G401.6 (cell line): ENCODE measurements around the gene SLC5A10.

Source experiments
- FAIRE-seq: peaks from 2 replicates; lab custom pipeline; 2012; peaks lifted over from hg19 to GRCh38; lab: Jason Lieb, UNC

Gene SLC5A10

GRCh38 chr17:19003543-19004420 lies 51.8 kb downstream of the SLC5A10 start:
- no peak for FAIRE-seq

DNA sequence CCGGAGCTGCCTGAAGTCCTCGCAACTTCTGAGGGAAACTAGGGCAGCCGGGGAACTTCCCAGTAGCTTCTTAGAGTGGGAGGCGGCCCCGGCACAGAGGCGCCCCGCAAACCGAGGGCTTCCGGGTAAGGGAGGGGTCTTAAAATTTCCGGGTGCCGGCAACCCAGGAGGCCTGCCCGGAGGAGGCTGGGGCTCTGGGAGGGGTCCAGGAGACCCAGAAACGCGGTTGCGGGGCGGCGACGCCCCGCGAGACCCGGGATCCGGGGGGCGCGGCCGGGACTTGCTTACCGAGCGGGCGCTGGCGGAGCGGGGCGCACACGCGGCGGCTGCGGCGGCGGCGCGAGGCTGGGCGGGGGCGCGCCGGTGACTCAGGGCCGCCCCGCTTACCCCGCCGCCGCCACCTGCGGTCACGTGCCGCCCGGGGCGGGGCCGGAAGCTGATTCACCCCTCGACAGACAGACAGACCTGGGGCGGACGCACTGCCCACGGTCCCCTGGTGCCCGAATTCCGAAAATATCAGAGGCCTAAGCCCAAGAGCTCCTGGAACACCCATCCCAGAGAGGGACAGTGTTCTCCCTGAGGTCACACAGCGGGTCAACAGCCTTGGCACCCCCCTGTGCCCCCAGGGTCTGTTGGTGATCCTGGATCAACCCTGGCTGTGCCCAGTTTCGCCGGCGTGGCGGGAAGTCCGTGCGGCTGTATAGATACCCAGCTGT lies 52.6 kb downstream of the SLC5A10 start, which contains the start of gene FAM83G:
Gene FAM83G, minus strand, starts transcription at position 344 of the 716 bp plus-strand sequence. CDS start 723 bp downstream, outside the sequence.
- no peak for FAIRE-seq

GRCh38 chr17:19005137-19005773 lies 53.3 kb downstream of the SLC5A10 start:
- no peak for FAIRE-seq

DNA sequence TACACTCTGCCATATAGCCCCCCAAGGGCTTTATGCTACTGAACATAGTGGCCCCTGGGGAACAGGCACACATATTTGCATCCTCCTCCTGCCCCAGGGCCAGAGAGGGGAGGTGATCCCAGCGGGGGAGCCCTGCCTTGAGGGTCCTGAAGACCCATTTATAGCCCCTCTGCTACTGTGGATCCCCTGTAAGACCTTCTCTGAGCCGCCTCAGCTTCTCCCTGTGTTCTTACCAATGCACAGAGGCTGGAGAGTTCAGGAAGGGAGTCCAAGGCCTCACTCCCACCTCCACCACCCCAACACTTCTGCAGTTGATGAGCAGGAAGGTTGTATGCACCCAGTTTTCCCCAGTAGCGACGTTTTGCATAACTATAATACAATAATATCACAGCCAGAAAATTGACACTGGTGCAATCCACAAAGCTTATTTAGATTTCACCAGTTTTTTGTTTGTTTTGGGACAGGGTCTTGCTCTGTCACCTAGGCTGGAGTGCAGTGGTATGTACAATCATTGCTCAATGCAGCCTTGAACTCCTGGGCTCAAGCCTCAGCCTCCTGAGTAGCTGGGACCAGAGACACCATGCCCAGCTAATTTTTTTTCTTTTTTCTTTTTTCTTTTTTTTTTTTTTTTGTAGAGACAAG lies 53.9 kb downstream of the SLC5A10 start:
- FAIRE-seq, result no peak

GRCh38 chr17:19006698-19007097 lies 54.7 kb downstream of the SLC5A10 start:
- FAIRE-seq, result no peak

DNA sequence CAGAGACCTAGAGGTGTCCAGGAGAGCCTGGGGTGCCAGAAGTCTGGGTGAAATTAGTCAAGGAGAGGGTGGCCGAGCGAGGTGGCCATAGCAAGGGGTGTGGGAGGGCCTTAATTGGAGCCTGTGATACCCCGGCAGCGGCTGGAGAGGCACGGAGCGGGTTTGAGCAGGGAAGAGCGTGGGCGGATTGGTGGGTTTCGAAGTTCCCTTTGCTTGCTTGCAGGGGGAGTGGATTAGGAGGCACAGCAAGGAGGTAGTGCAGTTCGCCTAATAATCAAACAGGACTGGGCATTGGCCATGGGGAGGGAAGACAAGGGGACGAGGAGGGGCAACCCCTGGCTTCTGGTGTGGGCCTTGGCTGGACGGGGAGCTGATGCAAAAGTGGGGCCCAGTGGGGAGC lies 58.0 kb downstream of the SLC5A10 start:
- no peak for FAIRE-seq

DNA sequence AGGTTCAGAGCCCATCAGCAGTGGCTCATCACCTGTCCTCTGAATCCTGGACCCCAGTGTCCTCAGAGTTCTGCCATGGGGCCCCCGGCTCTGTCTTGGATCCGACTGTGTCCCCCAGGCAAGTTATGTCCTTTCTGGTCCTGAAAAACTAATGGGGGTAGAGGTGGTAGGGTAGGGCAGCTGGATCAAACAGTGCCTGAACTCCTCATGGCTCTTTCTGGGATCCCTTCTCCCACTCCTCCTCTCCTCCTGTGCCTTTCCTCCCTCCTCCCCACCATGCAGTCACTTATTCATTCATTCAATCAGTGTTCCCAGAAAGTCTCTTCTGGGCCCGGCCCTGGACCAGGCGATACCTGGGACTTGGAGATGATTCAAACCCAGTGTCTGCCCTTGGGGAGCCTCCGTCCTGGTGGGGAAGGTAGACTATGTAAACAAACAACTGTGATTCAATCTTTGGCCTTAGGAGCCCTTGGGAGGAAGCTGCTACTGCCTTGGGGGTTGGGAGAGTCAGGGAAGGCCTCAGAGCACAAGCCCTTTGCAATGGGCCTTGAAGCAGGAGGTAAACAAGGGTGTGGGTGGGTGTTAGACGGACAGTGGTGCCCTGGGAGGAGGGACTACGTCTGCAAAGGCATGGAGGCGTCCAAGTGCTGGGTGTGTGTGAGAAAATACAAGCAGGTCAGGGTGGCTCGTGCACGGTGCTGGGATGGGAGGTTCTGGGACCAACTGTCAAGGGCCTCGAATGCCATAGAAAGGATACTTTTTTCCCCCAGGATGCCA lies 59.0 kb downstream of the SLC5A10 start:
- FAIRE-seq, result no peak

GRCh38 chr17:19011581-19011980 lies 59.6 kb downstream of the SLC5A10 start:
- FAIRE-seq, result no peak

GRCh38 chr17:19012171-19013080 lies 60.5 kb downstream of the SLC5A10 start:
- FAIRE-seq, result no peak

DNA sequence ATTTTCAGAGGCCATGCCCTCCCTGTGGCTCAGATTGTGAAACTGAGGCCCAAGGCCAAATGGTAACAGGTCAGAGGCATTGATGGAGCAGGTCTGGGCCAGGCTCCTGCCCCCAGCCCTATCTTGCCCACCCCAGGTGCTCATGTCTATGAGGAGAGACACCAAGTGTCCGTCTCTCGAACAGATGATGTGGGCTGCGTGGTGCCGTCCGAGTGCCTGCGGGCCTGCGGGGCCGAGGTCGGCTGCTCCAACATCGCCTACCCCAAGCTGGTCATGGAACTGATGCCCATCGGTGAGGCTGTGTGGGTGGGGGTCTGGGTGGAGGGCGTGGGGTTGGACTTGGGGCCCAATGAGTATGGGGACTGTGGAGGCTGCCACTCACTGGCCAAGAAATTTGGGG lies 61.3 kb downstream of the SLC5A10 start:
- FAIRE-seq, result no peak

GRCh38 chr17:19013806-19014627 lies 62.1 kb downstream of the SLC5A10 start:
- no peak for FAIRE-seq

DNA sequence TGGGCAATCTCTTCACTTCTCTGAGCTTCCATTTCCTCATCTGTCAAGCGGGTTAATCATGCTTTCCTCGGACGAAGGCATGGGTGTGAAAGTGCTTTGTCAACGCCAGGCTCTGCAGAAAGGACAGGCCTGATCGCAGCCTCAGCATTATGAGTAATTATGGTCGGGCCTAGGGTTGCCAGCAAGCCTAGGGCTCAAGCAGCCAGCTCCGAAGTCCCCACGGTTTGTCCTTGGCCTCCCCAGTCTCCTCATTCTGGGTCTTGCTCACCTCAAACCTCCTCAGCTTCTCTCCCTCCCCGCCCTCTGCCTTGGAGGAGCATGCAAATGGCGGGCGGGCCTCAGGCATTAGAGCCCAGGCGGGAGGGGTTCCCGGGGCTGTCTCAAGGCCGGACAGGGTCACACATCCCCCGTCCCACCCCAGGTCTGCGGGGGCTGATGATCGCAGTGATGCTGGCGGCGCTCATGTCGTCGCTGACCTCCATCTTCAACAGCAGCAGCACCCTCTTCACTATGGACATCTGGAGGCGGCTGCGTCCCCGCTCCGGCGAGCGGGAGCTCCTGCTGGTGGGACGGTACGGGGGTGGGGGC lies 62.8 kb downstream of the SLC5A10 start:
- FAIRE-seq, result no peak

- no peak for FAIRE-seq
Observed at GRCh38 chr17:19015428-19015827, 63.5 kb downstream of the SLC5A10 start.

DNA sequence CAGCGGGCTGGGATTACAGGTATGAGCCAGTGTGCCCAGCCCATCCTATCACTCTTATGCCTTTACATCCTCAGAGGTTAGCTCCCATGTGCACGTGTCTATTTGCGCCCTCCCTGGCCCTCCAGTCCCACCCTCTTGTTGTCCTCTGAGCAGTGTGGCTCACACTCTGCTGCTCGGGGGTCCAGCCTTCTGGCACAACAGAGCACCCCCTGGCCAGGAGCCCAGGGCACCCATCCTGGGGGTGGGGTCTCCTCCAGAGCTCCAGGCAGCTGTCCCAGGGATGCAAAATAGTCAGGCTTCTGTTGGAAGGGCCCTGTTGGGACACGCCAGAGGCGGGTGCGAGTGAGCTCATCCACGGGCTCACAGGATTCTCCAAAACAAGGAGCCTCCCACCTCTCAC lies 64.3 kb downstream of the SLC5A10 start:
- FAIRE-seq, result no peak

DNA sequence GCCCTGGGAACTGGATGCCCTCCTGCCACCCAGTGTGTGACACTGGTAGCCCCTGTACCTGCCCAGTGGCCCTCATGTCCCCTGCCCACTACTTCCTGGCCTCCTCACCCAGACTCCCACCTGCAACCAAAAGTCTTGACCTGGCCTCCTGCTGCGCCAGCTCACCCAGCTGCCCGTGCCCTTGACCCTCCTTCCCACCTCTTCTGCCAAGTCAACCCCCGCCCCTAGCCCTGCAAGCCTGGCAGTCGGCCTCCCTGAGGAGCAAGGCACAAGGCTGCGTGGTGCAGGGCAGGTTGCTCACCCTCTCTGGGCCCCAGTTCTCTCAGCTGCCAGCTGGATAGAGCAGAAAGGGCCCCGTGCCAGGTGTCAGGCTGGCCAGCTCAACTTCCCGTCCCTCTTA lies 64.9 kb downstream of the SLC5A10 start:
- no peak for FAIRE-seq

GRCh38 chr17:19017401-19017800 lies 65.4 kb downstream of the SLC5A10 start:
- FAIRE-seq, result no peak

- FAIRE-seq, result no peak
Observed at GRCh38 chr17:19017804-19018599, 66.0 kb downstream of the SLC5A10 start.

DNA sequence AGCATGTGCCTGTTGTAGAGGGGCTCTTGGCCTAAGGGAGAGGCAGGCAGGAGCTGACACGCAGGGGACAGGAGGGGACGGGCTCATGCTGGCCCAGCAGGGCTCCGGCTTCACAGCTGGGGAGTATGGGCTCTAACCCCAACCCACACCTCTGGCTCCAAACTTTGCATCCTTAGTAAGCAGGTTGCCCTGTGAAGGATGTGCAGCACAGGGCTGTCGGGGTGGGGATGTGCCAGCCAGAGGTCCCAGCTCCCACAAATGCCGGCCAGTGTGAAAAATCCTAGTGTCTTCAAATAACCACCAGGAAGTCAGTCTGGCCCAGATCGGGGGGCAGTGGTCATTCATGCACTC lies 66.6 kb downstream of the SLC5A10 start:
- no peak for FAIRE-seq
